Left forelimb (tissue), 1 donor: Measurements from ENCODE around the gene SCN1B.

ENCODE experiments used
- DNase-seq: peaks from one replicate; pipeline ENCODE4 v3.0.0-alpha.2; 2018; ENCODE audit warnings: low spot score

The SCN1B gene

DNA sequence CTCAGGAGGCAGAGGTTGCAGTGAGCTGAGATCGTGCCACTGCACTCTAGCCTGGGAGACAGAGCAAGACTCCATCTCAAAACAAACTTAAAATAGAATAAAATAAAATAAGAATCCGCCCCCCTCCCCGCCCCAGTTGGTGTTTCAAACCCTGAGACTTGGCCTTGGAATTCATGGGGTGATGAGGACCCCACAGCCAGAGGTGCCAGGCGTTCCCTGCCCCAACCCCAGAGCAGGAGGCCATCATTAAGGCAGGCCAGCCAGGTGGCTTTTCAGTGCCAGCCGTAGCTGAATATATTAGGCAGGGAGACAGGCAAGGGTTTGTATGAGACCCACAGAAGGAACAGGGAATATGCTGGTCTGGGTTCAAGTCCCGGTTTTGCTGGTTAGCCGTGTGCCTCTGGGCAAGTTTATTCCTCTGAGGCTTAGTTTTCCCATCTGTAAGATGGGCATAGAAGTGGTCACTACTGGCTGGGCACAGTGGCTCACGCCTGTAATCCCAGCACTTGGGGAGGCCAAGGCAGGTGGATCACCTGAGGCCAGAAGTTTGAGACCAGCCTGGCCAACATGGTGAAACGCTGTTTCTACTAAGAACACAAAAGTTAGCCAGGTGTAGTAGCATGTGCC is 23.5 kb downstream of the SCN1B start:
- no peak for DNase-seq

DNA sequence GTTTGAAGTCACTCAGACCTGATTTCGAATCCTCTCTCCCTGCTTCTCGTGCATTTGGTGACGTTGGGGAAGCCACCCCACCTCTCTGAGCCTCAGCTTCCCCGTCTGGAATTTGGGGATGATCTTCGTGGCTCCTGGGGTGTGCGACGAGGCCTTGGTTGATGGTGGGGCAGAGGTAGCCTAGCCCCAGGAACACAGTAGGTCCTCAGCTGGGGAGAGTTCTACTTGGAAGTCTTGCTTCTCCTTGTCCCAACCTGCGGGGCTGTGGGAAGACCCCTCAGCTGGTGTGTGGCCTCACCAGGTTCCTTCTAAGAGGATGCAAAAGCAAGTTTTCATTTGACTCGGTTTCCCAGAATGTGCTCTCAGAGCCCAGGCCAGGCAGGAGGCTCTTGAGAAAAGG is 24.4 kb downstream of the SCN1B start:
- no peak for DNase-seq

DNA sequence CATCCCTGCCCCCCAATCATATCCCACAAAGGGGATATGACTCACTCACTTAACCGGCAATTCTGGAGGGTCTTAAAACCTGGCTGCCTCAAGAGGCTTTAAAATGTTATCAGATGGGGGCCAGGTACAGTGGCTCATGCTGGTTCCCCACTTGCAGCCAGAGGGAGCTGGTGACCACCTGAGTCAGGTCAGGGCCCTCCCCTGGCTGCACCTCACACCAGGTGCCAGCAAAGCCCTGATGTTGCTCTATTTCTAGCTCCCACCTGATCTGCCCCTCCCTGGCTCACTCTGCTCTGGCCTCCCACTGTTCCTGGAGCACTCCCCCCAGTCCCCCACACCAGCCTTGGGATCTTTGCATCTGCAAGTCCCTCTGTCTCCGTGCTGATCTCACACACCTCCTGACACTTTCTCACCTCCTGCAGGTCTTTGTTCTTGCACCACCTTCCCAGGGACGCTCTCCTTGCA is 25.5 kb downstream of the SCN1B start:
- DNase-seq: no peak

DNA sequence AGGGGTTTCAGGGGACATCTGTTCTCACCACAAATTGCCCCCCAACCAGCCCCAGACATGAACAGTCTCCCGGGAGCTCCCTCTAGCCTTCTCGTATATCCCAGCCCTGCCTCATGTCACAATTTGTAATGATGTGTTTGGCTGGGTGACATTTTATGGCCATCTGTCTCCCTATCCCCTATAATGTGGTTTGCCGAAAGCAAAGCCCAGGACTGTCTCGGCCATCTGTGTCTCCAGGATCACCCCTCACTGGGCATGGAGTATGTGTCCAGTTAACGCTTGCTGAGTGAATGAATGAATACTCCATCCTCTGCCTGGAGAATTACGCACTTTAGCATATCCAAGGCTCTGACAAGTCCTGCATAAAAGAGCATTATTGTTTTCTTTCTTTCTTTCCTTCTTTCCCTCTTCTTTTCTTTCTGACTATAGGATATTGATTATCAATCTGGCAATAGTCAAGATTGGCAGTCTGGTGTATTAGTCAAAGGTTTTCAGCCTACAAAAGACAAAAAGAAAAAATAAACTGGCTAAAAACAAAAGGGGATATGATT is 26.3 kb downstream of the SCN1B start:
- no peak for DNase-seq

DNA sequence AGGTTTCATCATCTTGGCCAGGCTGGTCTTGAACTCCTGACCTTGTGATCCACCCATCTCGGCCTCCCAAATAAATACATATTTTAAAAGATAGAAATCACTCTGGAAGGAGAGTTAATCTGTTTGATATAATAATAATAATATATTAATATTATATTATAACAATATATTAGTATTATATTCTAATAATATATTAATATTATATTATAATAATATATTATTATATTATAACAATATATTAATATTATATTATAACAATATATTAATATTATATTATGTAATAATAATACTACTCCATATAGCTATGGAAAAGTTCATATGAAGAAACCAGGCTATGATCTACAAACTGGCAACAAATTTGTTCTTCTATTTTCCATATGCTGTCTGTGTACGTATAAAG is 28.1 kb downstream of the SCN1B start:
- DNase-seq: no peak

DNA sequence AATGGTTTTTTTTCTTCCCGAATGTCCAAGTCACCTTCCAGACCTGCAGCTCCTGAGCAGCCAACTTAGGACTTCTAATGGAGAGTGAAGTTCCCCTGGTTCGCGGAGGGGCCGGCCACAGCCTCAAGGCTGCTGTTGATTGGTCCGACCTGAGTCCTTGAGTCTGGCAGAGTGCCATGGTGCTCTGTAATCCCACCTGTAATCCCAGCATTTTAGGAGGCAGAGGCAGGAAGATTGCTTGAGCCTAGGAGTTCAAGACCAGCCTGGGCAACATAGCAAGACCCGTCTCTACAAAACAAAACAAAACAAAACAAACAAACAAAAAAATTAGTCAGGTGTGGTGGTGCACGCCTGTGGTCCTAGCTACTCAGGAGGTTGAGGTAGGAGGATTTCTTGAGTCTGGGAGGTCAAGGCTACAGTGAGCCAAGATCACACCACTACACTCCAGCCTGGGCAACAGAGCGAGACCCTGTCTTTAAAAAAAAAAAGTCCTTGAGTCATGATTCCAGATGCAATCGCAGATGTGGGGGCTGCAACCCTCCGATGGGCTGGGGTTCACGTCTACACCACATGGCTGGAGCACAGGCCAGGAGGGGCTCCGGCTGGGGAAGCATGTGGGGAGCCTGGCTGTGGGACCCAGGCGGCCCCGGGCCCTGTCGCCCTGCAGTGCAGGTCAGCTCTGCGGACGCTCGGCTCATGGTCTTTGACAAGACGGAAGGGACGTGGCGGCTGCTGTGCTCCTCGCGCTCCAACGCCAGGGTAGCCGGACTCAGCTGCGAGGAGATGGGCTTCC is 28.9 kb downstream of the SCN1B start:
- no peak for DNase-seq

DNA sequence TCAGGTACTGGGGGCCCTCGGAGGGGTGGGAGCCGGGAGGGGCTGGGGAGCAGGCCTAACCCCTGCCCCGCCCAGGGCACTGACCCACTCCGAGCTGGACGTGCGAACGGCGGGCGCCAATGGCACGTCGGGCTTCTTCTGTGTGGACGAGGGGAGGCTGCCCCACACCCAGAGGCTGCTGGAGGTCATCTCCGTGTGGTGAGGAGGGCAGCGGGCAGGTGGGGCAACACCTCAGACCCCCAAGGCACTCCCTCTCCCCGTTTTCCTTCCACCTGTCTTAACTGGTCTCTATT is 29.5 kb downstream of the SCN1B start:
- no peak for DNase-seq

- no peak for DNase-seq
Measured at GRCh38 chr19:35060160-35060855, 30.0 kb downstream of the SCN1B start.

DNA sequence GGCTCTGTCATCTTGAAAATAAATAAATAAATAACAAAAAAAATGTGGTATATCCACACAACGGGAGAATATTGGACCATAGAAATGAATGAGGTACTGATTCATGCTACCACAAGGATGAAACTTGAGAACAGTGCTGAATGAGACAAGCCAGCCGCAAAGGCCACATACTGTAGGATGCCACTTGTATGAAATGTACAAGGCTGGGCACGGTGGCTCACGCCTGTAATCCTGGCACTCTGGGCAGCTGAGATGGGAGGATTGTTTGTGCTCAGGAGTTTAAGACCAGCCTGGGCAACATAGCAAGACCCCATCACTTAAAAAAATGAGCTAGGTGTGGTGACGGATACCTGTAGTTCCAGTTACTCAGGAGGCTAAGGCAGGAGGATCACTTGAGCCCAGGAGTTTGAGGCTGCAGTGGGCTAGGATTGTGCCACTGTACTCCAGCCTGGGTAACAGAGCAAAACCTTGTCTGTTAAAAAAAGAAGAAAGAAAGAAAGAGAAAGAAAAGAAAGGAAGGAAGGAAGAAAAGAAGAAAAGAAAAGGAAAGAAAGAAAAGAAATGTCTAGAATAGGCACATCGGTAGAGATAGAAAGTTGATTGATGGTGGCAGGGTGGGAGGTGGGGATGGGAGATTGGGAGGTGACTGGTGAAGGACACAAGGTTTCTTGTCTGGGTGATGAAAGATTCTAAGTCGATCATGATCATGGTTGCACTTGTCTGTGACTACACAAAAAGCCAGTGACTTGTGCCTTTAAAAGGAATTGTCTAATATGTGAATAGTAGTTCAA is 31.5 kb downstream of the SCN1B start:
- DNase-seq: no peak

DNA sequence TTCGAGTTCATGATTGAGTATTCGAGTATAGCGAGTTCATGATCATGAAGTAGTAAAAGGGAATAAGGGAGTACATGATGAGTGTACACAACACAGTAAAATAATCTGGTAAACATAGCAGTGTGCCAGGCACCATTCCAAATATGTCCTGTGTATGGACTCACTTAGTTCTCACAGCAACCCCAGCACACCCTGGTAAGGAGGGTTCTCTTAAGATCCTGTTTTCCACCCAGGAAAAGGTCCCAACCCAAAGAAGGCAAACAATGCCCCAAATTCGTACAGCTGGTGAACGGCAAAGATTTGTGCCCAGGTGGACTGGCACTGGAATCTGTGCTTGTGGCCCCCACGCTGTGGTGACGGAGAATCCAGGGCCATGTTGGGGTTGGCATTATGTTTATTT is 32.7 kb downstream of the SCN1B start:
- no peak for DNase-seq

- DNase-seq: no peak
Measured at GRCh38 chr19:35063940-35064818, 33.9 kb downstream of the SCN1B start.

DNA sequence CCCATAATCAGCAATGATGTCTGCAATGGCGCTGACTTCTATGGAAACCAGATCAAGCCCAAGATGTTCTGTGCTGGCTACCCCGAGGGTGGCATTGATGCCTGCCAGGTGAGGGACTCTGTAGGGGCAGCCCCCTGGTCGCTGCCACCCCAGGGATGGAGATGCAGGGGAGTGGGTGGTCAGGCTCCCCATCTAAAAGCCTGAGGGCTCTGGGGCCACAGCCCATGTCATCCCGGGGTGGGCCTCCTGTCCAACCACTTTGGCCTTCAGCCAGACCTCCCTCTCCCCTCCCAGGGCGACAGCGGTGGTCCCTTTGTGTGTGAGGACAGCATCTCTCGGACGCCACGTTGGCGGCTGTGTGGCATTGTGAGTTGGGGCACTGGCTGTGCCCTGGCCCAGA is 35.3 kb downstream of the SCN1B start:
- no peak for DNase-seq

DNA sequence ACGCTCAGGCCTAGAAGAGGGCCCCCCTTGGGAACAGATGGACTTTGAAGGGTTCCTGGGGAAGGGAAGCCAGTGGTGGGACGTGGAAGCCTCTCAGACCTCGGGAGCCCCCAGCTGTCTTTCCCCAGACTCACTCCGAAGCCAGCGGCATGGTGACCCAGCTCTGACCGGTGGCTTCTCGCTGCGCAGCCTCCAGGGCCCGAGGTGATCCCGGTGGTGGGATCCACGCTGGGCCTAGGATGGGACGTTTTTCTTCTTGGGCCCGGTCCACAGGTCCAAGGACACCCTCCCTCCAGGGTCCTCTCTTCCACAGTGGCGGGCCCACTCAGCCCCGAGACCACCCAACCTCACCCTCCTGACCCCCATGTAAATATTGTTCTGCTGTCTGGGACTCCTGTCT is 35.9 kb downstream of the SCN1B start:
- DNase-seq: no peak

DNA sequence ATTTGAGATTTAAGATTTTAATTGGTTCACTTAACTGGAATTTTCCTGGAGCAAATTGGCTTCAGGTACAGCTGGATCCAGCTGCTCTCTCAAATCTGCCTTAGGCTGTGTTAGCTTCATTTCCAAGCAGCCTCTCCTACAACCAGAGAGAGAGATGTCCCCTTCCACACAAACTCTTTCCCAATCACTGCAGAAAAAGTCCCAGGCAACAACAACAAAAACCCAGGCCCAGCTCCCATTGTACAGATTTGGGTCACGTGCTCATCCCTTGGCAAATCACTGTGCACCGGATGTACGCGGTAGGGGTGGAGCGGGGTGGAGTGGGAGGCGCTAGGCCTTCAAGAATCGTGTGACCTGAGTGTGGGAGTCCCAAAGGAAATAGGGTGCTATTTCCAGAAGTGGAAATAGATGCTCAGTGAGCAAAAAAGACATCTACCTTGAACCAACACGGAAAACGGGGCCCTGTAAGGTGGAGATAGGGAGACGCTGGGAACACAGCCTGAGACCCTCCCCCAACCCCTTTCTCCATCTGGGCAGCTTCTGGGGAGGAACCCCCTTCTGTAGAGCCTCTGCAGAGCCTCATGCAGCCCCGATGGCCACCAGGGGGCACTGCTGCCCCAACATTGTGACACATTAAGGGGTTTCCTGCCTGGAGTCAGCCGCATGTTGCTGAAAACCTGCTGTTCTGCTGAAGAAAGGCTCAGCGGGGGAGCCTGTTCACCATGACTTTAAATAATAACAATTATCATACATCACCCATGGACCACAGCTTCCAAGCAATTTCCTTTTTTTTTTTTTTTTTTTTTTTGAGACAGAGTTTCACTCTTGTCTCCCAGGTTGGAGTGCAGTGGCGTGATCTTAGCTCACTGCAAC is 36.7 kb downstream of the SCN1B start:
- peak; percentile 87 for DNase-seq

DNA sequence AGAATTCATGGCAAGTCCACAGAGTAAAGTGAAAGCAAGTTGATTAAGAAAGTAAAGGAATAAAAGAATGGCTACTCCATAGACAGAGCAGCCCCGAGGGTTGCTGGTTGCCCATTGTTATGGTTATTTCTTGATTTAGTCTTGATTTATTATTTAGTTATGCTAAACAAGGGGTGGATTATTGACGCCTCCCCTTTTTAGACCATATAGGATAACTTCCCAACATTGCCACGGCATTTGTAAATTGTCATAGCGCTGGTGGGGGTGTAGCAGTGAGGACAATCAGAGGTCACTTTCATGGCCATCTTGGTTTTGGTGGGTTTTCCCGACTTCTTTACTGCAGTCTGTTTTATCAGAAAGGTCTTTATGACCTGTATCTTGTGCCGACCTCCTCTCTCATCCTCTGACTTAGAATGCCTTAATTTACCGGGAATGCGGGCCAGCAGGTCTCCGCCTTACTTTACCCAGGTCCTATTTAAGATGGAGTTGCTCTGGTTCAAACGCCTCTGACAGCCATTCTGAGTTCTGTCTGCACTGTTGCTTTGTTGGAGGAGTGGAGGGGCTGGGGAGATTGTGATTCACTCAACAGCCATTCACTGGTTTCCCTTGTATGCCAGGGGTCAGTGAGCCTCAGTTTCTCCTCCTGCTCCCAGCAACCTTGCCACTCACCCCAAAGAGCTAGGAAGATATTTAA is 38.8 kb downstream of the SCN1B start:
- no peak for DNase-seq

GRCh38 chr19:35069696-35070095 is 39.4 kb downstream of the SCN1B start:
- DNase-seq: no peak

DNA sequence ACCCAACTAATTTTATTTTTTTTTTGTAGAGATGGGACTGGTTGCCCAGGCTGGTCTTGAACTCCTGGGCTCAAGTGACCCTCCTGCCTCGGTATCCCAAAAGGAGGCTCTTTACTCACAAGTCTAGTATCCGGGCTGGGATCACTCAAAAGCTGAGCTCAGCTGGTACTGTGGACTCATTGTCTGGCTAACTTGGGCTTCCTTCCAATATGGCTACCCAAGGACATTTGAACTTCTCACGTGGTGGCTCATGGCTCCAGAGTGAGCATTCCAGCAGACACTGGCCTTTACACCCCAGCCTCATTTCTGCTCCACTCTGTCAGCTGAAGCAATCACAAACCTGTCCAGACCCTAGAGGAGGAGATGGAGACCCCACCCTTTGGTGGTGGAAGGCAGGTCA is 40.2 kb downstream of the SCN1B start:
- DNase-seq: no peak

GRCh38 chr19:35073516-35073915 is 43.2 kb downstream of the SCN1B start:
- no peak for DNase-seq

- DNase-seq: no peak
Measured at GRCh38 chr19:35073941-35074340, 43.7 kb downstream of the SCN1B start.
